ENCODE measurements around the gene NOS1AP.
"Not testable (repeated sequence)": the region's sequence is repeated elsewhere in the genome, so short reads cannot be mapped to it uniquely, and the experiment has no call there.

GRCh38 chr1:162419450-162419931 is 350.0 kb downstream of the NOS1AP start:
- not testable (repeated sequence) for TF ChIP-seq CTCF (IDR thresholded peaks at IDR 0.05; ENCODE audit: low read length); EZH2 (optimal IDR thresholded peaks at IDR 0.05; ENCODE audit: low read depth, low read length)
